ENCODE measurements around the gene HTR5A. TPM values are rescaled to one million over a fixed set of nuclear protein-coding genes. Genes with fewer than 3 reads are reported as not detected.

HTR5A gene
- total RNA-seq: not detected in 2 replicates
- not detected in 2 replicates for polyA plus RNA-seq

- Histone ChIP-seq H3K4me1 (ENCODE audit: insufficient read depth) (no peaks in the 10 kb centered on the region), H3K4me3 (no peak within 1 kb of the TSS), H3K4me2 (peak within 1 kb of the TSS; percentile 71), H3K27me3 (peaks cover 8% of the 10 kb centered on the region), H3K9me2 (replicated peaks; ENCODE audit: insufficient read depth) (no peaks in the 10 kb centered on the region), H3K79me2 (no peaks in the 10 kb centered on the region), H3K27ac (no peak within 1 kb of the TSS), H3K36me3 (replicated peaks; ENCODE audit: insufficient read depth, low read depth) (no peaks in the 10 kb centered on the region), H2AFZ (no peak within 1 kb of the TSS), H4K20me1 (ENCODE audit: insufficient read depth, poor library complexity, severe bottlenecking) (no peaks in the 10 kb centered on the region), H3K9me3 (ENCODE audit: low read depth) (no peaks in the 10 kb centered on the region)
- no peak for TF ChIP-seq EZH2 (IDR thresholded peaks at IDR 0.05; ENCODE audit: borderline replicate concordance)
- no peak for TF ChIP-seq EZH2phosphoT487 (IDR thresholded peaks at IDR 0.05; ENCODE audit: low read depth, severe bottlenecking, unreplicated experiment)
- TF ChIP-seq CTCF (IDR thresholded peaks at IDR 0.05; ENCODE audit: poor library complexity): no peak
- 7% methylated on average over 48 of the region's 48 CpGs for WGBS (ENCODE audit: low lambda C conversion rate, missing lambda C conversion rate)
- peak; percentile 95 for DNase-seq (ENCODE audit: low spot score)
These were observed at the start of gene HTR5A for GRCh38 chr7:155069992-155070751. Gene HTR5A, plus strand, starts transcription at chr7:155070324. Its CDS starts 576 bp downstream, at chr7:155070900.

GRCh38 chr7:155020996-155021395, 49.1 kb upstream of the HTR5A start:
- no peaks in the 10 kb centered on the region for H3K36me3 ChIP-seq (replicated peaks; ENCODE audit: insufficient read depth, low read depth)
- no peak overlapping the region for H3K4me3 ChIP-seq
- H3K27ac ChIP-seq: no peak overlapping the region
- WGBS (ENCODE audit: low lambda C conversion rate, missing lambda C conversion rate): 69% methylated on average over 5 of the region's 5 CpGs
- H4K20me1 ChIP-seq (ENCODE audit: insufficient read depth, poor library complexity, severe bottlenecking): no peaks in the 10 kb centered on the region
- H3K4me1 ChIP-seq (ENCODE audit: insufficient read depth): no peaks in the 10 kb centered on the region
- H3K27me3 ChIP-seq: no peaks in the 10 kb centered on the region
- DNase-seq (ENCODE audit: low spot score): no peak
- H3K9me2 ChIP-seq (replicated peaks; ENCODE audit: insufficient read depth): no peaks in the 10 kb centered on the region
- TF ChIP-seq EZH2phosphoT487 (IDR thresholded peaks at IDR 0.05; ENCODE audit: low read depth, severe bottlenecking, unreplicated experiment) (no peak), CTCF (IDR thresholded peaks at IDR 0.05; ENCODE audit: poor library complexity) (no peak), EZH2 (IDR thresholded peaks at IDR 0.05; ENCODE audit: borderline replicate concordance) (no peak)
- no peaks in the 10 kb centered on the region for H3K9me3 ChIP-seq (ENCODE audit: low read depth)
- H3K4me2 ChIP-seq: no peak overlapping the region
- no peaks in the 10 kb centered on the region for H3K79me2 ChIP-seq
- H2AFZ ChIP-seq: no peak overlapping the region

- H4K20me1 ChIP-seq (ENCODE audit: insufficient read depth, poor library complexity, severe bottlenecking): no peaks in the 10 kb centered on the region
- no peak overlapping the region for H2AFZ ChIP-seq
- no peak overlapping the region for H3K4me3 ChIP-seq
- no peaks in the 10 kb centered on the region for H3K36me3 ChIP-seq (replicated peaks; ENCODE audit: insufficient read depth, low read depth)
- WGBS (ENCODE audit: low lambda C conversion rate, missing lambda C conversion rate): 72% methylated on average over 7 of the region's 7 CpGs
- no peaks in the 10 kb centered on the region for H3K4me1 ChIP-seq (ENCODE audit: insufficient read depth)
- TF ChIP-seq CTCF (IDR thresholded peaks at IDR 0.05; ENCODE audit: poor library complexity) (no peak), EZH2phosphoT487 (IDR thresholded peaks at IDR 0.05; ENCODE audit: low read depth, severe bottlenecking, unreplicated experiment) (no peak), EZH2 (IDR thresholded peaks at IDR 0.05; ENCODE audit: borderline replicate concordance) (no peak)
- H3K9me2 ChIP-seq (replicated peaks; ENCODE audit: insufficient read depth): no peaks in the 10 kb centered on the region
- no peaks in the 10 kb centered on the region for H3K79me2 ChIP-seq
- no peaks in the 10 kb centered on the region for H3K9me3 ChIP-seq (ENCODE audit: low read depth)
- H3K4me2 ChIP-seq: no peak overlapping the region
- no peak for DNase-seq (ENCODE audit: low spot score)
- no peak overlapping the region for H3K27ac ChIP-seq
- no peaks in the 10 kb centered on the region for H3K27me3 ChIP-seq
These were observed 48.4 kb upstream of the HTR5A start for GRCh38 chr7:155021699-155022145.
